Activated T-helper 2 cell treated with anti-CD3 and anti-CD28 coated beads, Interferon-gamma antibody, Interleukin-2, Interleukin-4, amounts not matched to agents 10 μg/mL and 5 μg/mL and 100 μg/mL, durations not matched to agents 14 hours and 24 hours and 36 hours (primary cell): Measurements from ENCODE around the gene MIS18BP1. TPM values are rescaled to one million over a fixed set of nuclear protein-coding genes. Genes with fewer than 3 reads are reported as not detected.
A peak's percentile ranks its signal among the peaks of the same experiment; 100 is the strongest.
"Not testable (repeated sequence)": the region's sequence is repeated elsewhere in the genome, so short reads cannot be mapped to it uniquely, and the experiment has no call there.

Experiments
- DNase-seq: peaks from one replicate; pipeline ENCODE4 v3.0.0; 2021; ENCODE audit warnings: low spot score
- H3K27ac Mint-ChIP-seq: one replicate; pipeline ENCODE4 v1.8.0; 2021; ENCODE audit warnings: mixed read lengths
- H3K27me3 Mint-ChIP-seq: one replicate; pipeline ENCODE4 v1.8.0; 2021; ENCODE audit warnings: low read depth, mixed read lengths
- H3K36me3 Mint-ChIP-seq: one replicate; pipeline ENCODE4 v1.8.0; 2021; ENCODE audit warnings: low read depth, mixed read lengths
- H3K4me1 Mint-ChIP-seq: one replicate; pipeline ENCODE4 v1.8.0; 2021; ENCODE audit warnings: low read depth, mixed read lengths
- H3K4me3 Mint-ChIP-seq: one replicate; pipeline ENCODE4 v1.8.0; 2021; ENCODE audit warnings: low read depth, mild to moderate bottlenecking, moderate library complexity, mixed read lengths
- H3K9me3 Mint-ChIP-seq: one replicate; pipeline ENCODE4 v1.8.0; 2021; ENCODE audit warnings: mixed read lengths
- intact Hi-C: fragments of 100-400 bp; cut with micrococcal nuclease; formaldehyde crosslinking; loops from one replicate; pipeline ENCODE4 v1.15.1; 2023
- total RNA-seq: library from RNA; stranded (reverse); gene quantifications from 2 replicates; pipeline ENCODE4 v1.2.3, GENCODE V29; 2022

The MIS18BP1 gene
- total RNA-seq, 1 donor from 2014 or later, result 56.4 TPM

GRCh38 chr14:45227566-45227965 is 25.4 kb downstream of the MIS18BP1 start:
- Mint-ChIP-seq H3K36me3 (peaks cover 77% of the 10 kb centered on the region), H3K4me1 (peaks cover 27% of the 10 kb centered on the region), H3K4me3 (no peak overlapping the region), H3K9me3 (no peaks in the 10 kb centered on the region), H3K27me3 (no peaks in the 10 kb centered on the region), H3K27ac (no peak overlapping the region)
- DNase-seq, result no peak
- intact Hi-C loops, result no loop called here

DNA sequence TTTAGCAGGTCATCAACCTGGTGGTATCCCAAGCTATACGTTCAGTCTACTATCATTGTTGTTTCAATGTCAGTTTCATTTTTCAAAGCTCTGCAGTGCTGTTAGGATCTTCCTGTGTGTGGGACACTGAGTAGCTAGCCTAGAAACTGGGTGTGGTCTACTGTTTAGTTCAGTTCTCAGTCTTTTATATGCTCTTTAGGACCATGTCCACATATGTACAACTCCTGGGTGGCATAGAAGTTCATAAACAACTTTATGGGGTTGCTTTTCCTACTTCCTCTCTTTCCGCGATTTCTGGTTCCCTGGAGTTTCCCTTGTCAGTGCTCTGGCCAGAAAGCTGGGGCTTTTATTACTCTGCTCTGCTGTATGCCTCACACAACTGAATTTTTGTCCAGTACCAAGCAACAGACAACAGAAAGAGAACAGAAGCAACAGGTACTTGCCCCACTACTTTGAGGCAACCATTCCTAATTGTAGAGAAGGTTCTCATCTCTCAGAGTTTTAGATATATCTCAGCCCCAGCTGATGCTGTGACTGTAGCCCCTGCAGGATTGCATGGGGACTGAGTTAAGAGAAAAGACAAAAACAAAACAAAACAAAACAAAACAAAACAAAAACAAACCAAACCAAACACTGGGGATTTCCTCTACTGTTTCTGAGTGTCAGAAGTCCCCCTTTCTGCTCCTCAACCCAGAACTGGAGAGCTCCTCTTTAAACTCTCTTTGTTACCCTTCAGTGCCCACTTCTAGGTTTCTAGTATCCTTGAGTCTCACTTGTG is 30.3 kb downstream of the MIS18BP1 start:
- intact Hi-C loops, result no loop called here
- no peak overlapping the region for H3K4me3 Mint-ChIP-seq
- H3K27ac Mint-ChIP-seq, result peak overlapping the region; percentile 31
- H3K27me3 Mint-ChIP-seq, result no peaks in the 10 kb centered on the region
- DNase-seq, result no peak
- H3K9me3 Mint-ChIP-seq, result no peaks in the 10 kb centered on the region
- H3K36me3 Mint-ChIP-seq, result peaks cover 66% of the 10 kb centered on the region
- peaks cover 29% of the 10 kb centered on the region for H3K4me1 Mint-ChIP-seq

DNA sequence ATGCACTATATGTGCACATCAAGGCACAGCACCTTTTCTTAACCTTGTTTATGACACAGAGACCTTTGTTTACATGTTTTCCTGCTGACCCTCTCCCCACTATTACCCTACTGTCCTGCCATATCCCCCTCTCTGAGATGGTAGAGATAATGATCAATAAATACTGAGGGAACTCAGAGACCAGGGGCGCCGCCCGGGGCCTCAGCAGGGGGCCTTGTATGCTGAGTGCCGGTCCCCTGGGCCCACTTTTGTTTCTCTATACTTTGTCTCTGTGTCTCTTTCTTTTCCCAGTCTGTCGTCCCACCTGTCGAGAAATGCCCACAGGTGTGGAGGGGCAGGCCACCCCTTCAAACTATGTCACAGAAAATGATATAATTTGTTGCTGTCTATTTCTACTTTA is 38.7 kb downstream of the MIS18BP1 start:
- H3K9me3 Mint-ChIP-seq, H3K27ac Mint-ChIP-seq, H3K4me3 Mint-ChIP-seq, DNase-seq, intact Hi-C loops, H3K4me1 Mint-ChIP-seq, H3K27me3 Mint-ChIP-seq: not testable (repeated sequence)
- H3K36me3 Mint-ChIP-seq, result peaks cover 69% of the 10 kb centered on the region

DNA sequence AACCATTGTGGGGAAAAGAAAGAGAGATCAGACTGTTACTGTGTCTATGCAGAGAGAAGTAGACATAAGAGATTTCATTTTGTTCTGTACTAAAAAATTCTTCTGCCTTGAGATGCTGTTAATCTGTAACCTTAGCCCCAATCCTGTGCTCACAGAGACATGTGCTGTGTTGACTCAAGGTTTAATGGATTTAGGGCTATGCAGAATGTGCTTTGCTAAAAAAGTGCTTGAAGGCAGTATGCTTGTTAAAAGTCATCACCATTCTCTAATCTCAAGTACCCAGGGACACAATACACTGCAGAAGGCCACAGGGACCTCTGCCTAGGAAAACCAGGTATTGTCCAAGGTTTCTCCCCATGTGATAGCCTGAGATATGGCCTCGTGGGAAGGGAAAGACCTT is 39.3 kb downstream of the MIS18BP1 start:
- DNase-seq, H3K4me3 Mint-ChIP-seq, H3K9me3 Mint-ChIP-seq, H3K4me1 Mint-ChIP-seq, H3K27ac Mint-ChIP-seq, H3K27me3 Mint-ChIP-seq, intact Hi-C loops: not testable (repeated sequence)
- H3K36me3 Mint-ChIP-seq, result peaks cover 69% of the 10 kb centered on the region

DNA sequence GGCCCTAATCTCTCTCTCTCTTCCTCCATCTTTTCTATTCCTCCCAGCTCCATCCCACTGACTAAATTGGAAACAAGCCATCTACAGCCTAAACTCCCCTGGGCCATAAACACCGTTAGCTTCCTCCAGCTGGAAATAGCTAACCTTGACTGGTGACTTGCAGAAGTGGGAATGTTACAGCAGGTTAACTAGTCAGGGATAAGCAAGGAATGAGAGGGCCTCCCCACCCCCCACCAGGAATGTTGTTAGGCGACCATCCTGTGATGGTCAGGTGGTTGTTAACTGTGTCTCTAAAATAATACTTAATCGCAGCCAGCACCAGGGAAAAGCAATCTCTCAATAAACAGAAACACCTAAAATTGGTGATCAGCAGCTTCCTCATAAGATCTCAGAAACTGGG is 40.8 kb downstream of the MIS18BP1 start:
- Mint-ChIP-seq H3K27me3 (no peaks in the 10 kb centered on the region), H3K9me3 (no peaks in the 10 kb centered on the region), H3K27ac (peak overlapping the region; percentile 3), H3K4me1 (peaks cover 2% of the 10 kb centered on the region), H3K4me3 (no peak overlapping the region), H3K36me3 (peaks cover 64% of the 10 kb centered on the region)
- intact Hi-C loops, result no loop called here
- DNase-seq, result no peak

DNA sequence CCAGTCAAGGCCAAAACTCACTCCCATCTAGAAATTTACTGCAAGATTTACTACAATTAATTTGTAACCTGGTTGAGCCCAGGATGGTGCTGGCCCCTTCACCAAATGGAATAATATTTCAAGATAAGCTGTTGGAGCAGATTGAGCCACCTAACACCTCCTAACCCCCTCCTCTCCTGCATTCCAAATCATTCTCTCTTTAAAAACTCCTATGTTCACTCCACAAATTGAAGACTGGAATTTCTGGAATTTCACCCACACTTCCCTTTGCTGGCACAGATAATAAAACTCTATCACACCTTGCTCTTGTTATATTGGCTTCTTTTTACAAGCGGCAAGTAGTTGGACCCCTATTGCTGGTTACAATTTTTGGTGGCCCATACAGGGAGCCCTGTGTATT is 41.7 kb downstream of the MIS18BP1 start:
- H3K27me3 Mint-ChIP-seq, result no peaks in the 10 kb centered on the region
- H3K4me3 Mint-ChIP-seq, result no peak overlapping the region
- H3K27ac Mint-ChIP-seq, result no peak overlapping the region
- peaks cover 7% of the 10 kb centered on the region for H3K4me1 Mint-ChIP-seq
- intact Hi-C loops, result no loop called here
- no peaks in the 10 kb centered on the region for H3K9me3 Mint-ChIP-seq
- peaks cover 64% of the 10 kb centered on the region for H3K36me3 Mint-ChIP-seq
- DNase-seq, result no peak

DNA sequence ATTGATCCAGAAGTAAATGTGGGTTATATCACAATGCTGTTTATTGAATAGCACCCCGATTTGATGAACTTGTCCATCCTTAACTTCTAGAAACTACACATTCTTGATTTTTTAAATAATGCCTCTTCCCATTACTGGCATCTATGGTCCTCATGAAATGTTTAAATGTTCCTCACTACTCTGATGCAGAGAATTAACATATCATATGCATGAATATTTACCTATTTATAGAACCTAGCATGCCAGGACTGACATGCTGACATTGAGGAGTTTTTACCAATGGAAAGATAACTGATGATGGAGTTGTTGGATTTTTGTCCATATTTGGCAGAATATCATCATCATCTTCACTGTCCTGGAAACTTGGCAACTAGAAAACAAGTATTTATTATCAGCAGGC is 42.8 kb downstream of the MIS18BP1 start:
- intact Hi-C loops, result no loop called here
- Mint-ChIP-seq H3K4me1 (peaks cover 9% of the 10 kb centered on the region), H3K9me3 (no peaks in the 10 kb centered on the region), H3K27me3 (no peaks in the 10 kb centered on the region), H3K4me3 (no peak overlapping the region), H3K27ac (no peak overlapping the region), H3K36me3 (peaks cover 69% of the 10 kb centered on the region)
- DNase-seq, result no peak

DNA sequence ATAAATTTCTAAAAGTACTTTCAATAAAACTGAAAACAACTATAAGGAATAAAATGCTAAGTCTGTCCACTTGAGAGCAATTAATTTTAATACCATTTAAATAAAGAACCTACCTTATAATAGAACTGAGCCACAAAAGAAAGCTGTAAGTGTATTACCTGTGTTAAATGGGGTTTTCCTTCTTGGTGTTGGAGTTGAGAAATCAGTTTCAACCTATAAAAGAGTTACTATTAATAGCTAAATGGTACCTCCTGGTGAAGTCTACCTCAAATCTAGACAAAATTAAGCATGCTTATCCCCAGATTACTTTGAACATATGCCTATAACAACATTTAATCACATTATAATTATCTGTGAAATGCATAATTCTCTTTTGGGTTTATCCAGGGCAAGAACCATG is 48.8 kb downstream of the MIS18BP1 start:
- Mint-ChIP-seq H3K27me3 (no peaks in the 10 kb centered on the region), H3K36me3 (peaks cover 42% of the 10 kb centered on the region), H3K4me1 (peaks cover 21% of the 10 kb centered on the region), H3K4me3 (no peak overlapping the region), H3K9me3 (no peaks in the 10 kb centered on the region), H3K27ac (no peak overlapping the region)
- intact Hi-C loops, result loop anchor here (5.0 kb wide), 2 partner anchors 48 to 67 kb away; partner anchors contain the start of genes FANCM and MIS18BP1
- DNase-seq, result no peak

GRCh38 chr14:45201905-45202304 is 51.1 kb downstream of the MIS18BP1 start:
- intact Hi-C loops, result loop anchor here (1.0 to 5.0 kb wide), 3 partner anchors 50 to 289 kb away; partner anchors contain the start of genes FANCM and MIS18BP1
- H3K4me1 Mint-ChIP-seq, result peaks cover 16% of the 10 kb centered on the region

GRCh38 chr14:45199230-45199629 is 53.8 kb downstream of the MIS18BP1 start:
- H3K36me3 Mint-ChIP-seq, result peaks cover 44% of the 10 kb centered on the region

More at GRCh38 chr14:45201905-45202304, 51.1 kb downstream of the MIS18BP1 start:
- no peaks in the 10 kb centered on the region for H3K27me3 Mint-ChIP-seq
- H3K9me3 Mint-ChIP-seq, result no peaks in the 10 kb centered on the region
- peak overlapping the region; percentile 40 for H3K27ac Mint-ChIP-seq
- H3K4me3 Mint-ChIP-seq, result no peak overlapping the region
- DNase-seq, result no peak
- peaks cover 39% of the 10 kb centered on the region for H3K36me3 Mint-ChIP-seq

GRCh38 chr14:45198551-45198950 is 54.5 kb downstream of the MIS18BP1 start:
- DNase-seq, result no peak
- Mint-ChIP-seq H3K9me3 (no peaks in the 10 kb centered on the region), H3K27ac (no peak overlapping the region), H3K36me3 (peaks cover 44% of the 10 kb centered on the region), H3K4me1 (peaks cover 23% of the 10 kb centered on the region), H3K4me3 (no peak overlapping the region), H3K27me3 (no peaks in the 10 kb centered on the region)
- intact Hi-C loops, result loop anchor here (5.0 kb wide), 1 partner anchor 41 kb away; no protein-coding TSS in a partner anchor

More at GRCh38 chr14:45199230-45199629, 53.8 kb downstream of the MIS18BP1 start:
- no peak for DNase-seq
- Mint-ChIP-seq H3K27me3 (no peaks in the 10 kb centered on the region), H3K27ac (no peak overlapping the region), H3K9me3 (no peaks in the 10 kb centered on the region), H3K4me3 (no peak overlapping the region), H3K4me1 (peaks cover 23% of the 10 kb centered on the region)
- intact Hi-C loops, result loop anchor here (5.0 kb wide), 1 partner anchor 42 kb away; no protein-coding TSS in a partner anchor

DNA sequence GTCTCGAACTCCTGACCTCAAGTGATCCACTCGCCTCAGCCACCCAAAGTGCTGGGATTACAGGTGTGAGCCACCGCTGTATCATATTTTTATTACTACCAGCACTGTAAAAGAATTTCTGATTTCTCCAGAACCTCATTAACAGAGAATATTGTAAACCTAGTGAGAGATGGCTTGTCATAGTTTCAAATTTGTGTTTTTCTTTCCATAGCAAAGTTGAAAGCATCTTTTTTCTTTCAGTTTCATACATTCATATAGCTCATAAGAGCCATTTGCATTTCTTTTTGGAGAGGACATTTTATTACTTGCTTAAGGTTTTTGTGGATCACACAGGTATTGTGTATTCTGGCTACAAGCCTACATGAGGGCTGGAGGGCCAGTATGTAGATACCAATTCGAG is 58.0 kb downstream of the MIS18BP1 start:
- Mint-ChIP-seq H3K4me3 (no peak overlapping the region), H3K36me3 (peaks cover 28% of the 10 kb centered on the region), H3K27me3 (no peaks in the 10 kb centered on the region), H3K9me3 (no peaks in the 10 kb centered on the region), H3K4me1 (peaks cover 13% of the 10 kb centered on the region), H3K27ac (peak overlapping the region; percentile 38)
- intact Hi-C loops, result loop anchor here (5.0 kb wide), 1 partner anchor 38 kb away; no protein-coding TSS in a partner anchor
- no peak for DNase-seq

DNA sequence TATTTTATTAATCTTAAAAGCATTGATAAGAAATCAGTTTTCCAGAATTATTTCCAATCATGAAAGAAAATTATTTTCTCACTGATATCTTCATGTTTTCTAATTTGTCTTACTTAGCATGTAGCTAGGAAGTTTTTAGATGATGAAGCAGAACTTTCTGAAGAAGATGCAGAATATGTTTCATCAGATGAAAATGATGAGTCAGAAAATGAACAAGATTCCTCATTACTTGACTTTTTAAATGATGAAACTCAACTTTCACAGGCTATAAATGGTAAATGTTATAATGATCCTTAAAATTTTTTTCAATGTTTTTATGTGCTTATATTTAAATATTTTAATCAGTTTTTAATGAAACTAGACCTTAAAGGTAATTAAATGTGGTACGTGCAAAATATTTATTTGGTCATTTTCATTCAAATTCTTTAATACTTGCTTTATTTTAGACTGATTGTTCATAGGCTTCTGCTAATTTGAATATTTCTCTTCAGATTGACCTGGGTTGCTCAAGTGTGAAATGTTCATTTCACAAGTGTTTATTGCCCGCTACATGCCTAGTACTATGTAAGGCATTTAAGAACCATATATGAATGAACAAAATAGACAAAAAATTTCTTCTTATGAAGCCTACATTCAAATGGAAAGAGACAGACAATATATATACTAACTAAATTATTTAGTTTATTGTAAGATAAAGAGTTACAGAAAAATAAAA is 67.7 kb downstream of the MIS18BP1 start:
- Mint-ChIP-seq H3K9me3 (no peaks in the 10 kb centered on the region), H3K27ac (no peak overlapping the region), H3K27me3 (no peaks in the 10 kb centered on the region), H3K4me3 (no peak overlapping the region), H3K4me1 (peaks cover 2% of the 10 kb centered on the region), H3K36me3 (peaks cover 19% of the 10 kb centered on the region)
- no peak for DNase-seq
- intact Hi-C loops, result no loop called here
